IPS-11a (cell line): ENCODE data around the gene ANKRD6.

ENCODE experiments used
- H3K4me3 ChIP-seq: one replicate; pipeline ENCODE4 v1.5.1; 2013; ENCODE audit warnings: low read depth, low read length, control low read depth

Gene ANKRD6

GRCh38 chr6:89412071-89413005 lies 20.6 kb upstream of the ANKRD6 start, which contains the start of gene RRAGD:
TSS of gene RRAGD (minus strand) at chr6:89412273. CDS start at chr6:89411993, 280 bp downstream.
- H3K4me3 ChIP-seq: peak within 1 kb of the TSS; percentile 65

GRCh38 chr6:89413006-89413400 lies 19.9 kb upstream of the ANKRD6 start:
- no peak overlapping the region for H3K4me3 ChIP-seq

GRCh38 chr6:89414215-89414614 lies 18.7 kb upstream of the ANKRD6 start:
- no peak overlapping the region for H3K4me3 ChIP-seq

GRCh38 chr6:89415185-89415584 lies 17.8 kb upstream of the ANKRD6 start:
- no peak overlapping the region for H3K4me3 ChIP-seq

GRCh38 chr6:89416796-89417195 lies 16.2 kb upstream of the ANKRD6 start:
- no peak overlapping the region for H3K4me3 ChIP-seq

GRCh38 chr6:89430201-89430962 lies 2.6 kb upstream of the ANKRD6 start:
- no peak overlapping the region for H3K4me3 ChIP-seq

GRCh38 chr6:89433252-89434149 lies 549 bp downstream of the ANKRD6 start:
- H3K4me3 ChIP-seq: peak overlapping the region; percentile 61

GRCh38 chr6:89434150-89434499 lies 1.2 kb downstream of the ANKRD6 start:
- no peak overlapping the region for H3K4me3 ChIP-seq

- no peak overlapping the region for H3K4me3 ChIP-seq
Measured at GRCh38 chr6:89434954-89435353, 2.0 kb downstream of the ANKRD6 start.

GRCh38 chr6:89436226-89436625 lies 3.3 kb downstream of the ANKRD6 start:
- H3K4me3 ChIP-seq: no peak overlapping the region

- H3K4me3 ChIP-seq: no peak overlapping the region
Measured at GRCh38 chr6:89438248-89438647, 5.3 kb downstream of the ANKRD6 start.

- no peak overlapping the region for H3K4me3 ChIP-seq
Measured at GRCh38 chr6:89439014-89439413, 6.1 kb downstream of the ANKRD6 start.

GRCh38 chr6:89440200-89440599 lies 7.2 kb downstream of the ANKRD6 start:
- no peak overlapping the region for H3K4me3 ChIP-seq

GRCh38 chr6:89443658-89444057 lies 10.7 kb downstream of the ANKRD6 start:
- H3K4me3 ChIP-seq: no peak overlapping the region

- H3K4me3 ChIP-seq: no peak overlapping the region
Measured at GRCh38 chr6:89449193-89449592, 16.2 kb downstream of the ANKRD6 start.

GRCh38 chr6:89452281-89452680 lies 19.3 kb downstream of the ANKRD6 start:
- H3K4me3 ChIP-seq: no peak overlapping the region

- no peak overlapping the region for H3K4me3 ChIP-seq
Measured at GRCh38 chr6:89454300-89454699, 21.3 kb downstream of the ANKRD6 start.

- no peak overlapping the region for H3K4me3 ChIP-seq
Measured at GRCh38 chr6:89458704-89459103, 25.8 kb downstream of the ANKRD6 start.

GRCh38 chr6:89459501-89459900 lies 26.5 kb downstream of the ANKRD6 start:
- H3K4me3 ChIP-seq: no peak overlapping the region

- H3K4me3 ChIP-seq: no peak overlapping the region
Measured at GRCh38 chr6:89460713-89461112, 27.8 kb downstream of the ANKRD6 start.

- H3K4me3 ChIP-seq: no peak overlapping the region
Measured at GRCh38 chr6:89462503-89462902, 29.6 kb downstream of the ANKRD6 start.
